Measurements from ENCODE around the gene MED13.
"Not testable (repeated sequence)": the region's sequence is repeated elsewhere in the genome, so short reads cannot be mapped to it uniquely, and the experiment has no call there.

MED13 gene

DNA sequence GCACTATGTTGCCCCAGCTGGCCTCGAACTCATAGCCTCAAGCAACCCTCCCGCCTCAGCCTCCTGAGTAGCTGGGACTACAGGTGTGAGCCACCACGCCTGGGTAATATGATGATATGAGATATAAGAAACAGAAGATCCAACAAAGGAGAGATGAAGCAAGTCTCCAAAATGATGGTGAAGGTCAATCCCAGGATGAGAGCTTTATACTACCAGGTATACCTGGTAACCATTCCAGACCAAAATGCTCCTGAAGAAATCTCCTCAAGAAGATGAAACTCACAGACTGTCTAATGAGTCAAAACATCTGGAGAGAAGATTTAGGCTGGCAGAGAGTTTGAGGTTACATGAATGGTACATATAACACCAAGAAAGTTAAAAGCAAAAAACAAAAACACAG, 161.8 kb downstream of the MED13 start:
- ChIA-PET CTCF (no interaction called here), POLR2A (ENCODE audit: low non-redundant PET) (no interaction called here)
- H3K27ac ChIP-seq: no peak overlapping the region
- TF ChIP-seq, protein P1, sequence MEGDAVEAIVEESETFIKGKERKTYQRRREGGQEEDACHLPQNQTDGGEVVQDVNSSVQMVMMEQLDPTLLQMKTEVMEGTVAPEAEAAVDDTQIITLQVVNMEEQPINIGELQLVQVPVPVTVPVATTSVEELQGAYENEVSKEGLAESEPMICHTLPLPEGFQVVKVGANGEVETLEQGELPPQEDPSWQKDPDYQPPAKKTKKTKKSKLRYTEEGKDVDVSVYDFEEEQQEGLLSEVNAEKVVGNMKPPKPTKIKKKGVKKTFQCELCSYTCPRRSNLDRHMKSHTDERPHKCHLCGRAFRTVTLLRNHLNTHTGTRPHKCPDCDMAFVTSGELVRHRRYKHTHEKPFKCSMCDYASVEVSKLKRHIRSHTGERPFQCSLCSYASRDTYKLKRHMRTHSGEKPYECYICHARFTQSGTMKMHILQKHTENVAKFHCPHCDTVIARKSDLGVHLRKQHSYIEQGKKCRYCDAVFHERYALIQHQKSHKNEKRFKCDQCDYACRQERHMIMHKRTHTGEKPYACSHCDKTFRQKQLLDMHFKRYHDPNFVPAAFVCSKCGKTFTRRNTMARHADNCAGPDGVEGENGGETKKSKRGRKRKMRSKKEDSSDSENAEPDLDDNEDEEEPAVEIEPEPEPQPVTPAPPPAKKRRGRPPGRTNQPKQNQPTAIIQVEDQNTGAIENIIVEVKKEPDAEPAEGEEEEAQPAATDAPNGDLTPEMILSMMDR (conservative IDR thresholded peaks at IDR 0.05; ENCODE audit: low read depth): no peak
- DNase-seq (ENCODE audit: low spot score): no peak

DNA sequence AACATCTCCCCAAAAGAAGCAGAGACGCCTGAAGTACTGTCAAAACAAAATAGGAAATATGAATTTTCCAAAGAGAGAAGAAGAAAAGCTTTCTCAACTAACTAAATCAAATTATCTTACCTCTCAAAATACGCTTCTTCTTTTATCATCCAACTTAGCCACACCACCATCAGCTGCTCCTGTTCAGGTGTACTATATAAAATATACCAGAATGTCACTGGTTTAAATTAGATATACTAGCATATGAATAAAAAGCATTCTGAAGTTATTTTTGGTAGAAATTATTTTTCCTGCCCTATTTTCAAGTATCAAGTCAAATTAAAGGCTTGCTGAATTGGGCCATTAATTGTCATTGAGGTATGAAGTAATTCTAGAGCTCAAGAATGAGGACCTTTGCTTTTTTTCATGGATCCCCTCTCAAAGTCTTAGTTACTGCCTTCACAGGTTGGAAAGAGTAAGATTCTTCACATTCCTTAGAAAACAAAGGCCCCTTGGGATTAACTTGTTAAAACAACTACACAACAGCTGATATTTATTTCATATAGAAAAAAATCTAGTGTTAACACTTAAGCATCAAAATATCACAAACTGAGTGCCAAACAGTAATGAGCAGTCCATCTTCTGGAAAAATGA, 167.4 kb downstream of the MED13 start:
- ChIA-PET CTCF (interaction anchor here (0.7 kb wide), 1 partner anchor 53 kb away, joined by 3 read pairs; no protein-coding TSS in a partner anchor), POLR2A (ENCODE audit: low non-redundant PET) (no interaction called here)
- TF ChIP-seq, protein P1 (conservative IDR thresholded peaks at IDR 0.05; ENCODE audit: low read depth): no peak
- DNase-seq (ENCODE audit: low spot score): no peak
- no peak overlapping the region for H3K27ac ChIP-seq

DNA sequence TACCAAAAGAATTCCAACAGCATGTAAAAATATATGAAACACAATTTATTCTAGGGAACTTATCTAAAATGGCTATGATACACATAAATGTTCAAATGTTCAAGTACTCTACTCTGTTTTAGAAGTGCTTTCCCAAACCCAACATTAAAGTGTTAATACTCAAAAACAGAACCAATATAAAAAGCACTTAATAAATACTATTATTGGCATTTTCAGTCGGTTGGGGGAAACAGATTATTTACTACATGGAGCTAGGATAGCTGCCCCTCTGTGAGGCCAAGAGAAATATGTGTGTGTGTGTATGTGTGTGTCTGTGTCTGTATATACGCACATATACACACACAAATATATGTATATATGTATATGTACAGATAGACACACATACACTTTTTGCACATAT, 169.7 kb downstream of the MED13 start:
- CTCF ChIA-PET: interaction anchor here (0.7 kb wide), 1 partner anchor 34 kb away, joined by 3 read pairs; no protein-coding TSS in a partner anchor
- no peak for DNase-seq (ENCODE audit: low spot score)
- POLR2A ChIA-PET (ENCODE audit: low non-redundant PET): no interaction called here
- no peak overlapping the region for H3K27ac ChIP-seq
- TF ChIP-seq, protein P1 (conservative IDR thresholded peaks at IDR 0.05; ENCODE audit: low read depth): no peak

DNA sequence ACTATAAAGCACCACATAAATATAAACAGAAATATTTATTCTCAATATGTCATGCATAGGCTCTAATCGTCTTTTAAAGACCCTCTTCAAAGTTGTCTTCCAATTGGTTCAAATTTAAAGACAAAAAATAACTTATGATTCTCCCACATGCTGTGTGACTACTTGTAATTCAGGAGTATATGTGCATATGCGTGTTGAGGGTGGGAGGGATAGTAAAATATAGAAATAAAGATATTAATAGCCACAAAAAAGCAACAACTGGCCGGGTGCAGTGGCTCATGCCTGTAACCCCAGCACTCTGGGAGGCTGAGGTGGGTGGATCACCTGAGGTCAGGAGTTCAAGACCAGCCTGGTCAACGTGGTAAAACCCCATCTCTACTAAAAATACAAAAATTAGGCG, 170.8 kb downstream of the MED13 start:
- H3K27ac ChIP-seq; DNase-seq (ENCODE audit: low spot score); POLR2A ChIA-PET (ENCODE audit: low non-redundant PET): not testable (repeated sequence)
- CTCF ChIA-PET: interaction anchor here (0.6 kb wide), 1 partner anchor 656 kb away, joined by 3 read pairs; no protein-coding TSS in a partner anchor

Measured in RWPE1 (cell line).